Measurements from ENCODE around the gene PROSER1.

Gene PROSER1

GRCh38 chr13:39040206-39040605 lies 2.3 kb upstream of the PROSER1 start:
- Histone ChIP-seq H3K27ac (ENCODE audit: low read length) (no peak overlapping the region), H3K4me1 (ENCODE audit: low read length) (no peaks in the 10 kb centered on the region), H3F3A (ENCODE audit: insufficient read depth, low read length) (no peaks in the 10 kb centered on the region), H4K20me1 (ENCODE audit: insufficient read depth, low read length) (no peaks in the 10 kb centered on the region), H3K36me3 (replicated peaks; ENCODE audit: insufficient read depth, low read length) (no peaks in the 10 kb centered on the region), H3K9me2 (replicated peaks; ENCODE audit: insufficient read depth, low read length) (no peaks in the 10 kb centered on the region), H3K9ac (ENCODE audit: low read length) (no peak overlapping the region), H3K27me3 (replicated peaks; ENCODE audit: insufficient read depth, low read length) (no peaks in the 10 kb centered on the region), H3K9me3 (replicated peaks; ENCODE audit: insufficient read depth, low read length) (no peaks in the 10 kb centered on the region), H2AFZ (ENCODE audit: low read length) (no peak overlapping the region), H3K4me2 (ENCODE audit: low read depth, low read length) (no peak overlapping the region), H3K79me2 (ENCODE audit: low read length) (peaks cover 35% of the 10 kb centered on the region), H3K4me3 (ENCODE audit: low read length) (no peak overlapping the region)
- TF ChIP-seq CTCF (IDR thresholded peaks at IDR 0.05; ENCODE audit: low read length), result no peak
- no peak for DNase-seq

- H3K9me2 ChIP-seq (replicated peaks; ENCODE audit: insufficient read depth, low read length), result no peaks in the 10 kb centered on the region
- H3K4me3 ChIP-seq (ENCODE audit: low read length), result peak overlapping the region; percentile 76
- no peaks in the 10 kb centered on the region for H3K4me1 ChIP-seq (ENCODE audit: low read length)
- DNase-seq, result peak; percentile 11
- no peaks in the 10 kb centered on the region for H3K27me3 ChIP-seq (replicated peaks; ENCODE audit: insufficient read depth, low read length)
- TF ChIP-seq CTCF (IDR thresholded peaks at IDR 0.05; ENCODE audit: low read length), result no peak
- TF ChIP-seq EZH2 (optimal IDR thresholded peaks at IDR 0.05; ENCODE audit: low read depth, low read length), result no peak
- no peak for TF ChIP-seq EZH2phosphoT487 (IDR thresholded peaks at IDR 0.05; ENCODE audit: low read length)
- peak overlapping the region; percentile 85; the same call in 1 of the 2 replicates for H3K27ac ChIP-seq (ENCODE audit: low read length)
- H3K79me2 ChIP-seq (ENCODE audit: low read length), result peaks cover 46% of the 10 kb centered on the region
- no peak overlapping the region for H2AFZ ChIP-seq (ENCODE audit: low read length)
- no peaks in the 10 kb centered on the region for H3K36me3 ChIP-seq (replicated peaks; ENCODE audit: insufficient read depth, low read length)
- H3K9me3 ChIP-seq (replicated peaks; ENCODE audit: insufficient read depth, low read length), result no peaks in the 10 kb centered on the region
- H3K9ac ChIP-seq (ENCODE audit: low read length), result peak overlapping the region; percentile 80; the same call in 1 of the 2 replicates
- no peaks in the 10 kb centered on the region for H3F3A ChIP-seq (ENCODE audit: insufficient read depth, low read length)
- H3K4me2 ChIP-seq (ENCODE audit: low read depth, low read length), result peak overlapping the region; percentile 58; the same call in 1 of the 2 replicates
- H4K20me1 ChIP-seq (ENCODE audit: insufficient read depth, low read length), result no peaks in the 10 kb centered on the region
Measured at GRCh38 chr13:39039041-39039440, 1.2 kb upstream of the PROSER1 start.

GRCh38 chr13:39038569-39039030 lies 711 bp upstream of the PROSER1 start:
- Histone ChIP-seq H3K27me3 (replicated peaks; ENCODE audit: insufficient read depth, low read length) (no peaks in the 10 kb centered on the region), H3K79me2 (ENCODE audit: low read length) (peaks cover 51% of the 10 kb centered on the region), H4K20me1 (ENCODE audit: insufficient read depth, low read length) (no peaks in the 10 kb centered on the region), H3K4me1 (ENCODE audit: low read length) (no peaks in the 10 kb centered on the region), H3K9ac (ENCODE audit: low read length) (peak overlapping the region; percentile 80), H3K9me2 (replicated peaks; ENCODE audit: insufficient read depth, low read length) (no peaks in the 10 kb centered on the region), H3K27ac (ENCODE audit: low read length) (peak overlapping the region; percentile 85), H2AFZ (ENCODE audit: low read length) (peak overlapping the region; percentile 64), H3K36me3 (replicated peaks; ENCODE audit: insufficient read depth, low read length) (no peaks in the 10 kb centered on the region), H3K4me2 (ENCODE audit: low read depth, low read length) (peak overlapping the region; percentile 58; the same call in 1 of the 2 replicates), H3F3A (ENCODE audit: insufficient read depth, low read length) (no peaks in the 10 kb centered on the region), H3K9me3 (replicated peaks; ENCODE audit: insufficient read depth, low read length) (no peaks in the 10 kb centered on the region), H3K4me3 (ENCODE audit: low read length) (peak overlapping the region; percentile 76)
- peak; percentile 27 for DNase-seq
- TF ChIP-seq CTCF (IDR thresholded peaks at IDR 0.05; ENCODE audit: low read length), result no peak
- no peak for TF ChIP-seq EZH2phosphoT487 (IDR thresholded peaks at IDR 0.05; ENCODE audit: low read length)
- no peak for TF ChIP-seq EZH2 (optimal IDR thresholded peaks at IDR 0.05; ENCODE audit: low read depth, low read length)

Measured in MM.1S (cell line).